HUES6 (cell line): ENCODE data around the gene ATIC.

Experiments used
- H3K27ac ChIP-seq: 2 replicates; pipeline ENCODE4 v1.7.0; 2013; ENCODE audit warnings: low read depth, mild to moderate bottlenecking, low read length, inconsistent platforms
- H3K27me3 ChIP-seq: 2 replicates; pipeline ENCODE4 v1.6.1; 2013; ENCODE audit warnings: low read length; ENCODE audit not compliant: control insufficient read depth, insufficient read depth
- H3K36me3 ChIP-seq: 2 replicates; pipeline ENCODE4 v1.6.1; 2013; ENCODE audit warnings: low read length; ENCODE audit not compliant: control insufficient read depth, insufficient read depth
- H3K4me1 ChIP-seq: 2 replicates; pipeline ENCODE4 v1.6.1; 2013; ENCODE audit warnings: low read length; ENCODE audit not compliant: control insufficient read depth, insufficient read depth
- H3K4me3 ChIP-seq: 2 replicates; pipeline ENCODE4 v1.5.1; 2013; ENCODE audit warnings: low read depth, low read length
- H3K9ac ChIP-seq: one replicate; pipeline ENCODE4 v1.6.1; 2013; ENCODE audit warnings: mild to moderate bottlenecking, low read length
- H3K9me3 ChIP-seq: 2 replicates; pipeline ENCODE4 v1.6.1; 2013; ENCODE audit warnings: low read depth, low read length; ENCODE audit not compliant: control insufficient read depth, insufficient read depth

The ATIC gene

DNA sequence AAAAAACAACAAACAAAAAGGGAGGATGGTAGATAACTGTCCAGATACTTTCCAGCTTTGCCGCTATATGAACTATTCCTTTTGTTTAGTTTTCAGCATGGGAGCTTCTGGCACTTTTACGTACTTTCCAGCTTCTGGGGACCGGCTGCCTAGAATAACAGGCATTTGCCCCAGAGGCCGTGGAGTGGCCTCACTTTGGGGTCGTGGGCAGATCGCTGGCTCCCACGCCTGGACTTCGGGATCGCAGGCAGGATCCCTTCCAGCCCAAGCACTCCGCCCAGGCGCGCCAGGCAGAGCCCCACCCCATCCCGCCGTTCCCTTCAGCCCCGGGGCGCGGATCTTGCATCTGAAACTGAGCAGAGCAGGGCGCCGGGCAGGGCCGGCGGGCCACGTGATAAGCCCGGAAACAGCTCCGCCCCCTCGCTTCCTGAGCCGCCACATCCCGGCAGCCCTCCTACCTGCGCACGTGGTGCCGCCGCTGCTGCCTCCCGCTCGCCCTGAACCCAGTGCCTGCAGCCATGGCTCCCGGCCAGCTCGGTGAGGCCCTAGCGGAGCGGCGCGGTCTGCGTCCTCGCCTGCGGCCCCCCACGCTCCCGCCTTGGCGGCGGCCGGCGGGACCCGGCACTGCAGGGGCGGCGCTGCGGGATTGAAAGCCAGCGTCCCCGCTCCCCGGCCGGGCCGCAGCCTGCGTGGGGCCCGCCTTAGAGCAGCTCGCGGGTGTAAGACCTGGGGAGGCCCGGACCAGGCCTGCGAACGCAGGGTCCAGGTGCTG is at the start of gene ATIC:
TSS of gene ATIC (plus strand) at position 435 of the 772 bp plus-strand sequence. CDS start at position 519, 84 bp downstream.
- Histone ChIP-seq H3K27me3 (no peaks in the 10 kb centered on the region), H3K4me3 (peak within 1 kb of the TSS; percentile 92), H3K9ac (peak within 1 kb of the TSS; percentile 95), H3K4me1 (peaks cover 13% of the 10 kb centered on the region), H3K36me3 (peaks cover 36% of the 10 kb centered on the region), H3K27ac (peak within 1 kb of the TSS; percentile 91), H3K9me3 (no peaks in the 10 kb centered on the region)

DNA sequence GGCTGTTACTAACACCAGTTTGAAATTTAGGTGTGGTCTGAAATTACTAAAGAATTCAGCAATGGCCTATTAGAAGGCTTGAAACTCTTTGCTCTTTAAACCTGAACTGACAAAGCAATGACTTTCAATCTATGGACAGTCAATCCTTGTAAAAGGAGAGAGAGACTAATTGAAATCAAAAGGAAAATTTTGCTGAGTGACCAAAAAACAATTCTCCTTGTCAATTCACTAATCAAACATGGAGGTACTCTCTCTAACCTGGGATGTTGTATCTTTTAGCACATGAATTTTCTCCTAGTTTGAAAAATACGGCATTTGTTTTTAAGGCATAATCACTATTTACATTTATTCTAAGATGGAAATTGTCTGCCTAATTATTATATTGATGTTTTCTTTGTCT is 49.6 kb upstream of the ATIC start:
- no peak overlapping the region for H3K9ac ChIP-seq
- no peak overlapping the region for H3K4me3 ChIP-seq
- no peaks in the 10 kb centered on the region for H3K36me3 ChIP-seq
- H3K27me3 ChIP-seq, result no peaks in the 10 kb centered on the region
- no peaks in the 10 kb centered on the region for H3K4me1 ChIP-seq
- H3K27ac ChIP-seq, result no peak overlapping the region
- no peaks in the 10 kb centered on the region for H3K9me3 ChIP-seq

DNA sequence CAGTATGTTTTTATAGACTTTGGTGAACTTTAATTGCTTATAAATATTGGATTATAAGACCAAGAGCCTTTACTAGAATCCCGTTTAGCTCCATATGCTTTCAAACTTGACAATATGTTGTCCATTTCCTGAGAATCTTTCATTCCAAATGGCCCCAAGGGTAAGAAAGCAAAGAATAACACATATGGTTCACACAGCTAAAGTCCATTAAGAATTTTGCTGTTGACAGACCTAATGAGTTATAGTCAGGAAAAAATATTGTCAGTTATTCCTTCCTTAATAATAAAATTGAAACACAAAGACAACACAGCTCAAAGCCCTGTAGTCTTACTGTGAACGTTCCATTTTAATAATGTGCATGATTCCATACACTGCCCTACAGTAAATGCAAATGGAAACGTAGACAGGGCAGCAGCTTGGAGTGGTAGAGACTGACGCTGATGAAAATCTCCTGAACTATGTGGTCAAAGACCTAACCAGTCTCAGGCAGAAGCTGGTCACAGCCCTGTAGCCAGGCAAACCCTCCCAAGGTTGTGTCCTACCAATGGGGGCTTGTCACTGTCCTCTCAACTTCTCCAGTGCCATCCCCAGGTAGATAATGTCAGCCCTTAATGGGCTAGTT is 49.0 kb upstream of the ATIC start:
- H3K27me3 ChIP-seq, result no peaks in the 10 kb centered on the region
- H3K4me3 ChIP-seq, result no peak overlapping the region
- no peaks in the 10 kb centered on the region for H3K36me3 ChIP-seq
- no peak overlapping the region for H3K27ac ChIP-seq
- no peak overlapping the region for H3K9ac ChIP-seq
- H3K4me1 ChIP-seq, result no peaks in the 10 kb centered on the region
- no peaks in the 10 kb centered on the region for H3K9me3 ChIP-seq

GRCh38 chr2:215264374-215264773 is 47.5 kb upstream of the ATIC start:
- H3K27ac ChIP-seq, result no peak overlapping the region
- peaks cover 1% of the 10 kb centered on the region; the same call in 1 of the 2 replicates for H3K4me1 ChIP-seq
- H3K36me3 ChIP-seq, result no peaks in the 10 kb centered on the region
- no peak overlapping the region for H3K9ac ChIP-seq
- no peaks in the 10 kb centered on the region for H3K27me3 ChIP-seq
- no peaks in the 10 kb centered on the region for H3K9me3 ChIP-seq
- no peak overlapping the region for H3K4me3 ChIP-seq

DNA sequence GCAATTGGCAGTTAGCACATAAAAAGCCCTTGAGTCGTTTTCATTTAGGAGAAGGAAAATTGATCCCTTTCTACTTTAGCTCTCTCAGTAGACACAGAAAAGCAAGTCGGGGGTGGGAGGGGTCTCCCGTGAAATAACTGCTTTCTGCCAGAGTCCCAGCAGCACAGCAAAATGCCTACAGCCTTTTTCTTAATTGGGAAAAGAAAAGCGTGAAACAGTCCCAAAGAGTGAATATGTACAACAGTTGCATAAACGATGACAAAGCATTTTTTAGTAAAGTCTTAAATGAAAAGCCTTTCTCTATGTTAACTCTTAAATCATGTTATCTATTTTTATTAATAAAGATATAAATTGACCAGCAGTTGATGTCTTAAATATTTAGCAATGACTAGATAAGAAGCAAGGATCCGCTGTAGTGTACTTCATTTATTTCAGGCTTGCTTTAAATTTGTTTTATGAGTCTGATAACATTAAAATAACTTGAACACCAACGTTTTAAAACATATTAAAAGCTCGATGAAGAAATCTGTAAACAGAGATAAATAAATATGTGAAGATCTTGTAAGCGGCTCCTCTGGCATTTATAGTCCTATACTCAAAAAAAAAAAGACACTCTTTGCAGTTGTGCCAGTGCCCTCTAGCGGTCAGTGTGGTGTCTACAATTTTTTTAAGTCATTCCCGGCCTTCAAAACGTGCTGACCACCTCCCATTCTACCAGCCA is 42.3 kb upstream of the ATIC start:
- Histone ChIP-seq H3K27ac (no peak overlapping the region), H3K4me3 (no peak overlapping the region), H3K36me3 (no peaks in the 10 kb centered on the region), H3K27me3 (no peaks in the 10 kb centered on the region), H3K9ac (no peak overlapping the region), H3K9me3 (no peaks in the 10 kb centered on the region), H3K4me1 (peaks cover 6% of the 10 kb centered on the region)

DNA sequence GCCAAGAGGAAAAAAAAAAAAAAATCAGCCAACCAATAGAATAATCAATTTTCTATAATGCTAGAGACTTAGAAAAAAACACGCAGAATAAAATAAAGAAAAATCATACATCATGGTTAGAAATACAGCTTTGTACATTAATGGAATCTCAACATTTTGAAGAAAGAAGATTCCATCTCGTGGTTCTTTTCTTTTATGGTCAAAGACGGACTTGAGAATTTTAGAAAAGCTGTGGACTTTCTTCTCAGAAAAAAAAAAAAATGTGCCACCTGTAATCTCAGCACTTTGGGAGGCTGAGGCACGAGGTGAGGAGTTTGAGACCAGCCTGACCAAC is 41.8 kb upstream of the ATIC start:
- H3K27ac ChIP-seq, result no peak overlapping the region
- no peak overlapping the region for H3K9ac ChIP-seq
- no peaks in the 10 kb centered on the region for H3K9me3 ChIP-seq
- H3K27me3 ChIP-seq, result no peaks in the 10 kb centered on the region
- no peak overlapping the region for H3K4me3 ChIP-seq
- peaks cover 6% of the 10 kb centered on the region for H3K4me1 ChIP-seq
- no peaks in the 10 kb centered on the region for H3K36me3 ChIP-seq

GRCh38 chr2:215271446-215271845 is 40.4 kb upstream of the ATIC start:
- H3K36me3 ChIP-seq, result no peaks in the 10 kb centered on the region

GRCh38 chr2:215272918-215273317 is 38.9 kb upstream of the ATIC start:
- Histone ChIP-seq H3K4me3 (no peak overlapping the region), H3K4me1 (peaks cover 6% of the 10 kb centered on the region), H3K9ac (no peak overlapping the region), H3K9me3 (no peaks in the 10 kb centered on the region), H3K27me3 (no peaks in the 10 kb centered on the region), H3K36me3 (no peaks in the 10 kb centered on the region), H3K27ac (no peak overlapping the region)

More at GRCh38 chr2:215271446-215271845, 40.4 kb upstream of the ATIC start:
- no peak overlapping the region for H3K4me3 ChIP-seq
- H3K9ac ChIP-seq, result no peak overlapping the region
- H3K27ac ChIP-seq, result no peak overlapping the region
- no peaks in the 10 kb centered on the region for H3K9me3 ChIP-seq
- peaks cover 6% of the 10 kb centered on the region for H3K4me1 ChIP-seq
- no peaks in the 10 kb centered on the region for H3K27me3 ChIP-seq

- no peak overlapping the region for H3K4me3 ChIP-seq
- no peak overlapping the region for H3K9ac ChIP-seq
- H3K4me1 ChIP-seq, result peaks cover 3% of the 10 kb centered on the region; the same call in 1 of the 2 replicates
- H3K36me3 ChIP-seq, result no peaks in the 10 kb centered on the region
- H3K27me3 ChIP-seq, result no peaks in the 10 kb centered on the region
- no peaks in the 10 kb centered on the region for H3K9me3 ChIP-seq
- H3K27ac ChIP-seq, result no peak overlapping the region
Observed at GRCh38 chr2:215274829-215275228, 37.0 kb upstream of the ATIC start.

- H3K27ac ChIP-seq, result no peak overlapping the region
- no peaks in the 10 kb centered on the region for H3K36me3 ChIP-seq
- H3K9me3 ChIP-seq, result no peaks in the 10 kb centered on the region
- no peak overlapping the region for H3K4me3 ChIP-seq
- no peaks in the 10 kb centered on the region for H3K27me3 ChIP-seq
- H3K4me1 ChIP-seq, result peaks cover 3% of the 10 kb centered on the region; the same call in 1 of the 2 replicates
- H3K9ac ChIP-seq, result no peak overlapping the region
Observed at GRCh38 chr2:215275824-215276223, 36.0 kb upstream of the ATIC start.

GRCh38 chr2:215277944-215278343 is 33.9 kb upstream of the ATIC start:
- Histone ChIP-seq H3K9me3 (peaks cover 2% of the 10 kb centered on the region; the same call in 1 of the 2 replicates), H3K4me1 (no peaks in the 10 kb centered on the region), H3K4me3 (no peak overlapping the region), H3K27ac (no peak overlapping the region), H3K9ac (no peak overlapping the region), H3K27me3 (no peaks in the 10 kb centered on the region), H3K36me3 (no peaks in the 10 kb centered on the region)
